ENCODE data around the gene ANKS1A. TPM values are rescaled to one million over a fixed set of nuclear protein-coding genes. Genes with fewer than 3 reads are reported as not detected.

Gene ANKS1A
- total RNA-seq, 1 experiment from 2014 or later: 14.0 TPM

DNA sequence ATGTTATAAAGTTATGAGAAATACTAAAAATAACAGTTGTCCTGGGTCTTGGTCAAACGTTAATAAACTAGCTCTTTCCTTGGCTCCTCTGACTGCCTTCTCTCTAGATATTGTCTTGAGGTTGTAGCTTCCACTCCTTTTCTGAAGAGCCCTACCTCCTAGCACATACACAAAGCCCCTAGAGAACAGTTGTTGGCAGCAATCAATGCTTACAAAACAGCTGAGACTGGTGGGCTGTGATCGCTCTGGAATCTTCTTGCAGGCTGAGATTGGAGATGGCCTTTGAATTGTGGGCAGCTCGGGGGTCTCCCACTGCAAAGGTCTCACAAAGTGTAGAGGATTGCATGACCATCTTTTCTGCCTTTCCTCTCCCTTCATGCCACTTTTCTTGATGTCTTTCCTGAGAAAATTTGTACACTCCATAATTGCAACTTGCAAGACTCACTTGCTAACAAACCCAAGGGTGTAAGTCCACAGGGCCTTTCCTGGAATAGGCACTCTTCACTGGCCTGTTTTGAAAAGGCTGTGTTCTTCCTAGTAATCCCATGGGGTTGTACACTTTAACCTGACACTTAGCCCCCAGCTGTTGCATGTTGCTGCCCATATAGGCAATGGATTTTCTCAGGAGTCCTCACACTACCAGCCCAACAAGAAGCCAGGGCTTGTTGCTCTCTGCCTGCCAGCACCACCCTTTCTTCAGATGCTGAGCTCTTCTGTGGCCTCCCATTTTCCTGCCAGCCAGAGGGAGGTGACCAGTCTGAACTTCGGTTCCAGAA is 152.2 kb downstream of the ANKS1A start:
- no peak for DNase-seq (ENCODE audit: unreplicated experiment)
- H3K27ac Mint-ChIP-seq (ENCODE audit: low read depth, unreplicated experiment): no peak overlapping the region
- H3K27me3 Mint-ChIP-seq (ENCODE audit: insufficient read depth, unreplicated experiment): no peaks in the 10 kb centered on the region
- H3K9me3 Mint-ChIP-seq (ENCODE audit: unreplicated experiment): no peaks in the 10 kb centered on the region
- intact Hi-C loops (cut with micrococcal nuclease): no loop called here
- TF ChIP-seq, protein P1, sequence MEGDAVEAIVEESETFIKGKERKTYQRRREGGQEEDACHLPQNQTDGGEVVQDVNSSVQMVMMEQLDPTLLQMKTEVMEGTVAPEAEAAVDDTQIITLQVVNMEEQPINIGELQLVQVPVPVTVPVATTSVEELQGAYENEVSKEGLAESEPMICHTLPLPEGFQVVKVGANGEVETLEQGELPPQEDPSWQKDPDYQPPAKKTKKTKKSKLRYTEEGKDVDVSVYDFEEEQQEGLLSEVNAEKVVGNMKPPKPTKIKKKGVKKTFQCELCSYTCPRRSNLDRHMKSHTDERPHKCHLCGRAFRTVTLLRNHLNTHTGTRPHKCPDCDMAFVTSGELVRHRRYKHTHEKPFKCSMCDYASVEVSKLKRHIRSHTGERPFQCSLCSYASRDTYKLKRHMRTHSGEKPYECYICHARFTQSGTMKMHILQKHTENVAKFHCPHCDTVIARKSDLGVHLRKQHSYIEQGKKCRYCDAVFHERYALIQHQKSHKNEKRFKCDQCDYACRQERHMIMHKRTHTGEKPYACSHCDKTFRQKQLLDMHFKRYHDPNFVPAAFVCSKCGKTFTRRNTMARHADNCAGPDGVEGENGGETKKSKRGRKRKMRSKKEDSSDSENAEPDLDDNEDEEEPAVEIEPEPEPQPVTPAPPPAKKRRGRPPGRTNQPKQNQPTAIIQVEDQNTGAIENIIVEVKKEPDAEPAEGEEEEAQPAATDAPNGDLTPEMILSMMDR (IDR thresholded peaks at IDR 0.05; ENCODE audit: unreplicated experiment): no peak
- POLR2A ChIA-PET: no interaction called here
- BruUV-seq (replicated peaks): no TSS peak
- no peak overlapping the region for H3K4me3 Mint-ChIP-seq (ENCODE audit: unreplicated experiment)
- peaks cover 21% of the 10 kb centered on the region for H3K4me1 Mint-ChIP-seq (ENCODE audit: insufficient read depth, unreplicated experiment)
- CTCF ChIA-PET: interaction anchor here (0.5 to 1.2 kb wide), 2 partner anchors 27 to 200 kb away, joined by 3 read pairs; no protein-coding TSS in a partner anchor
- no peaks in the 10 kb centered on the region for H3K36me3 Mint-ChIP-seq (ENCODE audit: insufficient read depth, unreplicated experiment)

DNA sequence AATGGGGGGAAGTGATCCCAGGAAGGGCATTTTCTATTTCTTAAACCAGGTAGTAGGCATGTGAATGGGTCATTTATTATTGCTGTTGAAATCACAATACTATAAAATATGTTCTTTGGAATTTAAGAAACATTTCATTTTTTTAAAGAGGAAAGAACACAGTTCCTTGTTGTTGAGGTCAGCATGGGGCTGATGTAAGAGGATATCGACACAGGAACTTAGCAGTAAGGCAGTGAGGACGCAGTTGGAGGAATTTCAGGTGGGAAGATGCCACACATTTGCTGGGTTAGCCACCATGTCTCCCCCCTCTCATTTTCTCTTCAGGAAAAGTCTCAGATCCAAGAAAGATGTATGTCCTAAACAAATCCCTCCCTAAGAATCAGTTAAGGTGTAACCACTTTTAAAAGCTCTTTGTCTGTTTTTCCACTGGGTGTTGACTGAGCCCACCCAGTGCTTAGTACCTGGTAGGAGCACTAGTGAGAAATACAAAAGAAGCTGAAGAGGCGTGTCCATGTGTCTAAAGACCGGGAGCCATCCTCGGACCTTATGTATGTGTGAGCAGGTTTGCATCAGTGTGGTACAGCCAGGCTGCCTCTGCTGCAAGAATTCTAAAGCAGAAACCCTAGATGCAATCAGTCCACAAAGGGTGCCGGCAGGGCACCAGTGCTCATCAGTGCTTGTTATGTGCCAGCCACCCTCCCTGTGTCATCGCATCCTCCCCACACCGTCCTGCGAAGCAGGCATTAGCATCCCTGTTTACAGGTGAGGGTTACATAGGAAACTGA is 153.2 kb downstream of the ANKS1A start:
- Mint-ChIP-seq H3K27ac (ENCODE audit: low read depth, unreplicated experiment) (no peak overlapping the region), H3K9me3 (ENCODE audit: unreplicated experiment) (no peaks in the 10 kb centered on the region), H3K27me3 (ENCODE audit: insufficient read depth, unreplicated experiment) (no peaks in the 10 kb centered on the region), H3K4me3 (ENCODE audit: unreplicated experiment) (no peak overlapping the region), H3K4me1 (ENCODE audit: insufficient read depth, unreplicated experiment) (peaks cover 29% of the 10 kb centered on the region), H3K36me3 (ENCODE audit: insufficient read depth, unreplicated experiment) (no peaks in the 10 kb centered on the region)
- no peak for DNase-seq (ENCODE audit: unreplicated experiment)
- intact Hi-C loops (cut with micrococcal nuclease): no loop called here
- BruUV-seq (replicated peaks): no TSS peak
- ChIA-PET POLR2A (no interaction called here), CTCF (interaction anchor here (0.6 to 1.2 kb wide), 2 partner anchors 26 to 97 kb away, joined by 3 read pairs; no protein-coding TSS in a partner anchor)
- TF ChIP-seq, protein P1 (IDR thresholded peaks at IDR 0.05; ENCODE audit: unreplicated experiment): no peak

DNA sequence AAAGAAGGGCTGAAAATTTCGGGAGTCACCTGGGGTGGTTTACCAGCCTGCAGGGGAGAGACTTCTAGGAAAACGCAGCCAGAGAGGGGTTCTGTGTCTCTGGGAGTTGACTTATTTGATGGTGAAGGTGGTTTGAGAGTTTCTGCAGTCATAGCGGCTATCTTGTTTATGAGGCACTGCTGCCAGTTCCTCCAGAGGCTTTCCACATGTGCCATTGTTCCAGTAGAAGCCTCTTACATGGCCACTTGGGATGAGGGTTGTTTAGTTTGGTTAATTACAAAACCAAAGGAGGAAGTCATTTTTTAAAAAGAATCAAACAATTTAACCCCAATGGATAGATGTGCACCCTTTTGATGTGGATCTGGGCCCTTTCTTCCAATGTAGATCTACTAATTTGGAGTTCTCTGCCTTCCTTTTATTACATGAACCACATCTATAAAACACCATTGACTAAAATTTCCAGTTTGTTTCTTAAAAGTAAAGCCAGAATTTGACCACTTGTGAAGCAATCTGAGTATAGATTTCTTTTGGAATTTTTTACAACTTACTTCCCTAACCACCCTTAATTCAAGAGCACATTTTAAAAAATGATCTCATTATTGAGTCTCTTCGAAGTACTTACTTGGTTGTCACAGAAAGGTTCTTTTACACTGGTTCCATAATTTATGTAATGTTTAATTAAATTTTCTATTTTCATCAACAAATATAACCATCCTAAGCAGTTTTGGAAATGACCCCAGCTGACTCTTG is 154.5 kb downstream of the ANKS1A start:
- Mint-ChIP-seq H3K27ac (ENCODE audit: low read depth, unreplicated experiment) (no peak overlapping the region), H3K4me1 (ENCODE audit: insufficient read depth, unreplicated experiment) (peaks cover 23% of the 10 kb centered on the region), H3K9me3 (ENCODE audit: unreplicated experiment) (no peaks in the 10 kb centered on the region), H3K4me3 (ENCODE audit: unreplicated experiment) (no peak overlapping the region), H3K27me3 (ENCODE audit: insufficient read depth, unreplicated experiment) (no peaks in the 10 kb centered on the region), H3K36me3 (ENCODE audit: insufficient read depth, unreplicated experiment) (peaks cover 4% of the 10 kb centered on the region)
- ChIA-PET CTCF (no interaction called here), POLR2A (no interaction called here)
- DNase-seq (ENCODE audit: unreplicated experiment): no peak
- BruUV-seq (replicated peaks): no TSS peak
- TF ChIP-seq, protein P1 (IDR thresholded peaks at IDR 0.05; ENCODE audit: unreplicated experiment): no peak
- intact Hi-C loops (cut with micrococcal nuclease): no loop called here

Data from MCF 10A (cell line).